ENCODE measurements around the gene HERC4.

The HERC4 gene

GRCh38 chr10:68043030-68043429 is 32.1 kb downstream of the HERC4 start:
- TF ChIP-seq CTCF (IDR thresholded peaks at IDR 0.05), result no peak

DNA sequence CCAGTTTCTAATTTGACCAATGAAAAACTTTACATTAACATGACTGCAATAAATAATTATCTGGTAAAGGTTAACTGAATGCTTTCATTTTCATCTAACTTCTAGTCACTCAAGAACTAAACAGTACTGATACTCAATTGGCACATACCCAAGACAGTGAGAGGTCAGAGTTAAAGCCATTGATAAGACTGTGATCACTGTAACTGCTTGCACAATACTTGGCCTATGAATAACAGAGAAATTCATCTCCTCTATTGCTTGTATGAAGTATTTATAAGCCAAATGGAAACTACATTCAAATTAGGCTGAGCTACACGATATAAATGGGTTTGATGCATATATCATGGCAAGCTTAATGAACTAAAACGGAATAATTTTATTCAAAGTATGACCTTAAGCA is 43.0 kb downstream of the HERC4 start:
- no peak for TF ChIP-seq CTCF (IDR thresholded peaks at IDR 0.05)

DNA sequence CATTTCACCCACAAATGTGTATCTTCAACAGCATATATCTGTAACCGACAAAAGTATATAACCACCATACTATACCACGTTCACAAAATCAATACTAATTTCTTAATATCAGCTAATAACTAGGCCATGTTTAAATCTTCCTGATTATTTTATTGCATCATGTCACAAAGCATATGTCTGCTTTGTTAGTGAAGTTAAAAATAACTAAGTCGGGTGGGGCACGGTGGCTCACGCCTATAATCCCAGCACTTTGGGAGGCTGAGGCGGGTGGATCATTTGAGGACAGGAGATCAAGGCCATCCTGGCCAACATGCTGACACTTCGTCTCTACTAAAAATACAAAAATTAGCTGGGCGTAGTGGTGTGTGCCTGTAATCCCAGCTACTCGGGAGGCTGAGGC is 47.7 kb downstream of the HERC4 start:
- TF ChIP-seq CTCF (IDR thresholded peaks at IDR 0.05), result no peak

DNA sequence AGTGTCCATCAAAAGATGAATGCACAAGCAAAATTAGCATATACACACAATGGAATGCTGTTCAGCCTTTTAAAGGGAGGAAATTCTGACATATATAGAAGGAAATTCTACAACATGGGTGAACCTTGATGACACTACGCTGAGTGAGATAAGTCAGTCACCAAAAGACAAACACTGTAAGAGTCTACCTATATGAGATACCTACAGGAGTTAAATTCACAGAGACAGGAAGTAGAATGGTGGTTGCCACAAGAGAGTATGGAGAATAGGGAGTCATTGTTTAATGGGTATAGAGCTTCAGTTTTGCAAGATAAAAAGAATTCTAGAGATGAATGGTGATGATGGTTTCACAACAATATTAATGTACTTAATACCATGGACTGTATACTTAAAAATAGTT is 51.8 kb downstream of the HERC4 start:
- no peak for TF ChIP-seq CTCF (IDR thresholded peaks at IDR 0.05)

GRCh38 chr10:68010426-68010940 is 64.6 kb downstream of the HERC4 start:
- TF ChIP-seq CTCF (IDR thresholded peaks at IDR 0.05), result no peak

DNA sequence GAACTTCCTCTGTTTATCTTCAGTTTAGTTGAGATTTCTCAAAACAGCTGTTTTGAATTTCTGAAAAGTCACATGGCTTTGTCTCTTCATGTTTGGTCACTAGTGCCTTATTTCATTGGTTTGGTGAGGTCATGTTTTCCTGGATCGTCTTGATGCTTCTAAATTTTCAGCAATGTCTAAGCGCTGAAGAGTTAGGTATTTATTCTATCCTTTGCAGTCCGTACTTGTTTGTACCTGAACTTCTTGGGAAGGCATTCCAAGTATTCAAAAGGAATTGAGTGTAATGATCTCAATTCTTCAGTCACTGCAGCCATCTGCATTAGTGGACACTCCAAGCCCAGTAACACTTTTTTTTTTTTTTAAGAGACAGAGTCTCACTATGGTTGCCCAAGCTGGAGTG is 67.7 kb downstream of the HERC4 start:
- no peak for TF ChIP-seq CTCF (IDR thresholded peaks at IDR 0.05)

GRCh38 chr10:68001539-68001938 is 73.5 kb downstream of the HERC4 start:
- no peak for TF ChIP-seq CTCF (IDR thresholded peaks at IDR 0.05)

GRCh38 chr10:68001000-68001399 is 74.1 kb downstream of the HERC4 start:
- TF ChIP-seq CTCF (IDR thresholded peaks at IDR 0.05), result no peak

Data from LNCAP (cell line).